Hepatocyte (in vitro differentiated cells): ENCODE measurements around the gene PPP1R12A.

Experiments used
- CTCF ChIP-seq: fragments of 200-600 bp; sonication (generic); IDR thresholded peaks from 2 replicates; pipeline ENCODE4 v1.5.1; 2016; ENCODE audit warnings: antibody characterized with exemption, mild to moderate bottlenecking; ENCODE audit not compliant: poor library complexity
- EZH2 ChIP-seq: fragments of 200-600 bp; sonication (generic); IDR thresholded peaks from 2 replicates; pipeline ENCODE4 v1.6.1; 2016; ENCODE audit warnings: antibody characterized with exemption, mild to moderate bottlenecking, borderline replicate concordance
- EZH2phosphoT487 ChIP-seq: fragments of 200-600 bp; sonication (generic); IDR thresholded peaks from one replicate; pipeline ENCODE4 v1.6.1; 2018; ENCODE audit warnings: antibody characterized with exemption, mild to moderate bottlenecking, low read depth, moderate library complexity; ENCODE audit not compliant: unreplicated experiment, severe bottlenecking

DNA sequence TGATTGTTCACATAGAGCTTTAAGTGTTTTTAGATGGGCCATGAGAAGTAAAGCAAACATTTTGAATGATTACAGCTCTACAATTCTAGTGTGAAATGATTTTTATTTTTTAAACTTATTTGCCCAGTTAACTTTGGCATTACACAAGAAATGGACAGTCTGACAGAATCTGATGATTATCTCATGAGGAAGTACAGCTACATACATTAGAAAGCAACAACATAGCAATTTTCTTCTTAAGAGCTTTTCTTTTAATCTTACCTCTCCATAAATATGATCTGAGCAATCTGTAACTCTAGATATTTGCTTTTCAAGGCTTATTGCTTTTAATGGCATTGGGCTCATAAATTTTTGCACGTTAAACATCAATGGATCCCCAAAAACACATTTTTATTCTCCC is 26.5 kb upstream of the PPP1R12A start:
- TF ChIP-seq CTCF: no peak
- TF ChIP-seq EZH2phosphoT487: no peak
- TF ChIP-seq EZH2: no peak
